HG03139 (cell line): ENCODE results near the gene FOXRED1.
"Not testable (repeated sequence)": the region's sequence is repeated elsewhere in the genome, so short reads cannot be mapped to it uniquely, and the experiment has no call there.

Experiments used
- ATAC-seq: cut with Tn5 transposase; IDR thresholded peaks from one replicate; pipeline ENCODE4 v1.9.1; 2021; ENCODE audit not compliant: unreplicated experiment

The FOXRED1 gene

GRCh38 chr11:126268708-126269579 is at the start of gene FOXRED1, which contains the start of gene SRPRA:
FOXRED1 (plus strand) TSS chr11:126269154; CDS start chr11:126269207, 53 bp downstream.
SRPRA (minus strand) TSS chr11:126268895; CDS start chr11:126268804, 91 bp downstream.
- ATAC-seq, result peak; percentile 100

- ATAC-seq, result no peak
Observed at GRCh38 chr11:126219547-126219946, 49.4 kb upstream of the FOXRED1 start.

- no peak for ATAC-seq
Observed at GRCh38 chr11:126224647-126225294, 44.2 kb upstream of the FOXRED1 start.

- ATAC-seq, result no peak
Observed at GRCh38 chr11:126225295-126225665, 43.7 kb upstream of the FOXRED1 start.

- ATAC-seq, result no peak
Observed at GRCh38 chr11:126226334-126227084, 42.4 kb upstream of the FOXRED1 start.

GRCh38 chr11:126229858-126230540 is 39.0 kb upstream of the FOXRED1 start:
- ATAC-seq, result no peak

GRCh38 chr11:126231725-126232459 is 37.1 kb upstream of the FOXRED1 start:
- no peak for ATAC-seq

- no peak for ATAC-seq
Observed at GRCh38 chr11:126232683-126233082, 36.3 kb upstream of the FOXRED1 start.

- ATAC-seq, result no peak
Observed at GRCh38 chr11:126233391-126233790, 35.6 kb upstream of the FOXRED1 start.

GRCh38 chr11:126246636-126247035 is 22.3 kb upstream of the FOXRED1 start:
- no peak for ATAC-seq

- ATAC-seq, result no peak
Observed at GRCh38 chr11:126253265-126253664, 15.7 kb upstream of the FOXRED1 start.

- ATAC-seq, result no peak
Observed at GRCh38 chr11:126254819-126255218, 14.1 kb upstream of the FOXRED1 start.

GRCh38 chr11:126255507-126255906 is 13.4 kb upstream of the FOXRED1 start:
- ATAC-seq, result not testable (repeated sequence)

- ATAC-seq, result no peak
Observed at GRCh38 chr11:126256216-126256615, 12.7 kb upstream of the FOXRED1 start.

- no peak for ATAC-seq
Observed at GRCh38 chr11:126257144-126257543, 11.8 kb upstream of the FOXRED1 start.

GRCh38 chr11:126257764-126258163 is 11.2 kb upstream of the FOXRED1 start:
- no peak for ATAC-seq

GRCh38 chr11:126262216-126262615 is 6.7 kb upstream of the FOXRED1 start:
- no peak for ATAC-seq

- ATAC-seq, result no peak
Observed at GRCh38 chr11:126263489-126263888, 5.5 kb upstream of the FOXRED1 start.

- ATAC-seq, result no peak
Observed at GRCh38 chr11:126265811-126266210, 3.1 kb upstream of the FOXRED1 start.

- ATAC-seq, result no peak
Observed at GRCh38 chr11:126267650-126268049, 1.3 kb upstream of the FOXRED1 start.
